HepG2 (cell line): ENCODE results near the gene KCNMA1. TPM values are rescaled to one million over a fixed set of nuclear protein-coding genes. Genes with fewer than 3 reads are reported as not detected.

Experiments
- ATAC-seq: fragments of 200-7000 bp; cut with Tn5 transposase; 3 replicates; pipeline ENCODE4 v1.9.1; 2020; ENCODE audit warnings: mild to moderate bottlenecking, moderate library complexity
- BruUV-seq: library from RNA; stranded (reverse); fragments of 400-500 nt; replicated peaks from 2 replicates; lab custom pipeline; 2021; lab: Mats Ljungman, UMichigan
- CTCF ChIA-PET: fragments of 300-600 bp; formaldehyde crosslinking; extraction: SDS; loops from one replicate; lab custom pipeline; 2021; ENCODE audit warnings: low total read pairs, inconsistent platforms, low intra/inter-chr PET ratio; lab: Yijun Ruan, JAX
- POLR2A ChIA-PET: fragments of 350-600 bp; sonication (Branson Sonifier 250); formaldehyde crosslinking; loops from one replicate; lab custom pipeline; 2020; ENCODE audit warnings: antibody characterized with exemption, inconsistent platforms; lab: Yijun Ruan, JAX
- DNase-seq: peaks from one replicate; pipeline ENCODE4 v3.0.0-alpha.2; 2015; ENCODE audit warnings: low spot score
- FAIRE-seq: peaks from 3 replicates; lab custom pipeline; 2011; peaks lifted over from hg19 to GRCh38; lab: Jason Lieb, UNC
- H2AFZ ChIP-seq: one replicate; pipeline ENCODE4 v1.6.1; 2011; ENCODE audit warnings: low read length, inconsistent platforms
- H3K27ac ChIP-seq: fragments of 300-600 bp; 3 replicates; pipeline ENCODE4 v1.8.0; 2011; ENCODE audit warnings: mixed run types, mild to moderate bottlenecking, mixed read lengths, low read length, inconsistent platforms; ENCODE audit not compliant: insufficient read depth; ENCODE audit errors: extremely low read length
- H3K27me3 ChIP-seq, 2 experiments: fragments of 200-600 bp in 1 of 2; 2 replicates in 1 of 2; 3 replicates in 1 of 2; pipeline versions ENCODE4 v1.6.0 to v1.8.0; 2011; ENCODE audit warnings: low read length in 2 of 2, mild to moderate bottlenecking in 2 of 2, moderate library complexity in 2 of 2, inconsistent platforms in 1 of 2; ENCODE audit not compliant: insufficient read depth in 2 of 2, control insufficient read depth in 1 of 2
- H3K36me3 ChIP-seq, 2 experiments: fragments of 200-600 bp in 1 of 2; replicated peaks in 1 of 2; 2 replicates in 1 of 2; 3 replicates in 1 of 2; pipeline versions ENCODE4 v1.5.1 to v1.8.0; 2011; ENCODE audit warnings: low read length in 2 of 2, inconsistent platforms in 1 of 2; ENCODE audit not compliant: insufficient read depth in 2 of 2, control insufficient read depth in 1 of 2
- H3K4me1 ChIP-seq: 2 replicates; pipeline ENCODE4 v1.5.1; 2012; ENCODE audit warnings: low read length, inconsistent platforms; ENCODE audit not compliant: insufficient read depth
- H3K4me2 ChIP-seq: 2 replicates; pipeline ENCODE4 v1.6.0; 2011; ENCODE audit warnings: low read depth, low read length, inconsistent platforms
- H3K4me3 ChIP-seq, 3 experiments: fragments of 200-600 bp in 1 of 3; sonication (generic), shearing (Covaris generic) in 1 of 3; replicated peaks in 1 of 3; 2 replicates each; pipeline ENCODE4 v1.5.1; 2011 to 2016; ENCODE audit warnings: low read length in 3 of 3, inconsistent platforms in 2 of 3, low read depth in 2 of 3, mild to moderate bottlenecking in 2 of 3, control low read depth in 1 of 3, mixed read lengths in 1 of 3; ENCODE audit not compliant: insufficient read depth in 1 of 3
- H3K79me2 ChIP-seq: one replicate; pipeline ENCODE4 v1.6.1; 2011; ENCODE audit warnings: low read length, inconsistent platforms; ENCODE audit not compliant: insufficient read depth
- H3K9ac ChIP-seq: 2 replicates; pipeline ENCODE4 v1.6.0; 2011; ENCODE audit warnings: mild to moderate bottlenecking, low read depth, low read length, inconsistent platforms; ENCODE audit not compliant: insufficient read depth
- H3K9me3 ChIP-seq: 2 replicates; pipeline ENCODE4 v1.5.1; 2012; ENCODE audit warnings: mild to moderate bottlenecking, low read length
- H4K20me1 ChIP-seq: 2 replicates; pipeline ENCODE4 v1.6.0; 2011; ENCODE audit warnings: inconsistent platforms, mild to moderate bottlenecking, low read length, moderate library complexity; ENCODE audit not compliant: insufficient read depth
- CREB3 ChIP-seq: sonication (generic); formaldehyde crosslinking; IDR thresholded peaks from 2 replicates; pipeline ENCODE4 v1.5.0; 2020; ENCODE audit warnings: missing genetic modification reagents
- EED ChIP-seq: sonication (generic); formaldehyde crosslinking; IDR thresholded peaks from 2 replicates; pipeline ENCODE4 v1.5.0; 2020; ENCODE audit warnings: mild to moderate bottlenecking, missing genetic modification reagents
- GABPA ChIP-seq, 2 experiments: IDR thresholded peaks; 2 replicates each; pipeline ENCODE4 v1.6.1; 2011 to 2016; ENCODE audit warnings: low read depth in 2 of 2, low read length in 1 of 2, missing biosample characterization in 1 of 2, missing genetic modification characterization in 1 of 2
- GFI1 ChIP-seq: sonication (generic); formaldehyde crosslinking; IDR thresholded peaks from 2 replicates; pipeline ENCODE4 v1.5.0; 2020; ENCODE audit warnings: missing genetic modification reagents, mild to moderate bottlenecking, borderline replicate concordance
- PRPF4 ChIP-seq: fragments of 200-400 bp; formaldehyde crosslinking; IDR thresholded peaks from 2 replicates; pipeline ENCODE4 v1.6.1; 2016; ENCODE audit warnings: low read length, low read depth; ENCODE audit not compliant: poor library complexity, severe bottlenecking
- ZBTB10 ChIP-seq: sonication (generic); formaldehyde crosslinking; IDR thresholded peaks from 2 replicates; pipeline ENCODE4 v1.4.0; 2020; ENCODE audit warnings: missing genetic modification reagents, borderline replicate concordance
- ZNF570 ChIP-seq: sonication (generic); formaldehyde crosslinking; IDR thresholded peaks from 2 replicates; pipeline ENCODE4 v1.4.0; 2020; ENCODE audit warnings: mild to moderate bottlenecking, missing genetic modification reagents, borderline replicate concordance
- WGBS: methylation state at CpG from one replicate; pipeline ENCODE4 v1.1.6; 2017; ENCODE audit warnings: low lambda C conversion rate; 5-methylcytosine and 5-hydroxymethylcytosine counted together
- in situ Hi-C: cut with HindIII; loops from 2 replicates; pipeline ENCODE4 v1.10.0; 2017; ENCODE audit warnings: low pct_unique_long_range_greater_than_20kb; ENCODE audit not compliant: extremely low pct_ligation_motif_present
- intact Hi-C: fragments of 100-400 bp; cut with micrococcal nuclease; formaldehyde crosslinking; loops from one replicate; pipeline ENCODE4 v1.10.0; 2022; ENCODE audit not compliant: unreplicated experiment
- polyA plus RNA-seq, 8 experiments: library from polyadenylated mRNA; depleted of rRNA in 3 of 8; stranded (reverse) in 7 of 8; unstranded in 1 of 8; fragments of >200 nt; fragmentation: Illumina TruSeq in 4 of 8; extraction: Trizol in 4 of 8; gene quantifications; 2 replicates each; pipeline versions ENCODE4 v1.2.1 to v1.2.3, GENCODE V29; 2011 to 2016; ENCODE audit warnings: low read depth in 4 of 8, missing spikeins in 1 of 8, mixed read lengths in 1 of 8; ENCODE audit not compliant: insufficient read depth in 1 of 8
- total RNA-seq, 5 experiments: library from RNA; depleted of rRNA; stranded (reverse); fragments of >200 nt; fragmentation: Illumina TruSeq; extraction: Trizol; gene quantifications; 2 replicates each; pipeline ENCODE4 v1.2.3, GENCODE V29; 2016; ENCODE audit warnings: low read depth in 1 of 5

KCNMA1 gene
- total and polyA plus RNA-seq, 2 of the 13 experiments (the other 11 are each of a cell fraction or from before 2014, with no cell fraction given), result 0.02 TPM; not detected in 1

- ChIA-PET POLR2A (no interaction called here), CTCF (no interaction called here)
- H3K4me3 ChIP-seq, result no peak overlapping the region
- H2AFZ ChIP-seq, result no peak overlapping the region
- H3K4me1 ChIP-seq, result no peaks in the 10 kb centered on the region
- intact Hi-C loops (no loop called here), in situ Hi-C loops (no loop called here)
- no peak for DNase-seq
- WGBS, result 2% methylated on average over 8 of the region's 9 CpGs
- no peak overlapping the region for H3K4me2 ChIP-seq
- no peak overlapping the region for H3K9ac ChIP-seq
- H3K9me3 ChIP-seq, result no peaks in the 10 kb centered on the region
- H4K20me1 ChIP-seq, result no peaks in the 10 kb centered on the region
- H3K27me3 ChIP-seq, result peaks cover 1 to 3% of the 10 kb centered on the region in 2 experiments; a peak in 2 of 5 replicates
- H3K79me2 ChIP-seq, result no peaks in the 10 kb centered on the region
- FAIRE-seq, result no peak
- no peak for ATAC-seq
- no peaks in the 10 kb centered on the region for H3K36me3 ChIP-seq
- no TSS peak for BruUV-seq
- no peak overlapping the region for H3K27ac ChIP-seq
- TF ChIP-seq CREB3 (CRISPR knock-in tag) (no peak), ZBTB10 (CRISPR knock-in tag) (no peak), EED (CRISPR knock-in tag) (no peak), GABPA (IDR thresholded peaks at IDR 0.05; ENCODE audit: low read depth, low read length) (no peak), GABPA (CRISPR knock-in tag; IDR thresholded peaks at IDR 0.05; ENCODE audit: low read depth) (no peak), ZNF570 (CRISPR knock-in tag) (no peak), GFI1 (CRISPR knock-in tag) (no peak), PRPF4 (no peak)
Measured at GRCh38 chr10:77157248-77158019, 480.2 kb downstream of the KCNMA1 start.
